MCF 10A (cell line): ENCODE results near the gene ANTKMT. TPM values are rescaled to one million over a fixed set of nuclear protein-coding genes. Genes with fewer than 3 reads are reported as not detected.

Source experiments
- BruUV-seq: library from RNA; stranded (reverse); fragments of 400-500 nt; replicated peaks from 2 replicates; lab custom pipeline; 2021; lab: Mats Ljungman, UMichigan
- CTCF ChIA-PET: fragments of 300-600 bp; sonication (Branson Sonifier 250); formaldehyde crosslinking; extraction: SDS; loops from one replicate; lab custom pipeline; 2021; ENCODE audit warnings: antibody characterized with exemption, inconsistent platforms; lab: Yijun Ruan, JAX
- POLR2A ChIA-PET: fragments of 300-600, 350-650 bp; sonication (Branson Sonifier 250); formaldehyde crosslinking; extraction: SDS; loops from one replicate; lab custom pipeline; 2020; ENCODE audit warnings: antibody characterized with exemption, inconsistent platforms; lab: Yijun Ruan, JAX
- DNase-seq: peaks from one replicate; pipeline ENCODE4 v3.0.0-alpha.2; 2018; ENCODE audit not compliant: unreplicated experiment
- H3K27ac Mint-ChIP-seq: one replicate; pipeline ENCODE4 v1.8.0; 2022; ENCODE audit warnings: mild to moderate bottlenecking, low read depth, mixed read lengths; ENCODE audit not compliant: unreplicated experiment
- H3K27me3 Mint-ChIP-seq: one replicate; pipeline ENCODE4 v1.8.0; 2022; ENCODE audit warnings: mixed read lengths; ENCODE audit not compliant: insufficient read depth, unreplicated experiment
- H3K36me3 Mint-ChIP-seq: one replicate; pipeline ENCODE4 v1.8.0; 2022; ENCODE audit warnings: mild to moderate bottlenecking, moderate library complexity, mixed read lengths; ENCODE audit not compliant: insufficient read depth, unreplicated experiment
- H3K4me1 Mint-ChIP-seq: one replicate; pipeline ENCODE4 v1.8.0; 2022; ENCODE audit warnings: mixed read lengths; ENCODE audit not compliant: insufficient read depth, unreplicated experiment
- H3K4me3 Mint-ChIP-seq: one replicate; pipeline ENCODE4 v1.8.0; 2022; ENCODE audit warnings: mild to moderate bottlenecking, moderate library complexity, mixed read lengths; ENCODE audit not compliant: unreplicated experiment
- H3K9me3 Mint-ChIP-seq: one replicate; pipeline ENCODE4 v1.8.0; 2022; ENCODE audit warnings: mixed read lengths; ENCODE audit not compliant: unreplicated experiment
- CTCF ChIP-seq: fragments of 200-600 bp; IDR thresholded peaks from one replicate; pipeline ENCODE4 v1.8.0; 2022; ENCODE audit warnings: antibody characterized with exemption, mild to moderate bottlenecking; ENCODE audit not compliant: unreplicated experiment
- intact Hi-C: fragments of 100-400 bp; cut with micrococcal nuclease; formaldehyde crosslinking; loops from 2 replicates; pipeline ENCODE4 v1.14.1; 2022
- total RNA-seq: library from RNA; stranded (reverse); gene quantifications from 2 replicates; pipeline ENCODE4 v1.2.3, GENCODE V29; 2022

The ANTKMT gene
- total RNA-seq, 1 experiment from 2014 or later, result 54.7 TPM

DNA sequence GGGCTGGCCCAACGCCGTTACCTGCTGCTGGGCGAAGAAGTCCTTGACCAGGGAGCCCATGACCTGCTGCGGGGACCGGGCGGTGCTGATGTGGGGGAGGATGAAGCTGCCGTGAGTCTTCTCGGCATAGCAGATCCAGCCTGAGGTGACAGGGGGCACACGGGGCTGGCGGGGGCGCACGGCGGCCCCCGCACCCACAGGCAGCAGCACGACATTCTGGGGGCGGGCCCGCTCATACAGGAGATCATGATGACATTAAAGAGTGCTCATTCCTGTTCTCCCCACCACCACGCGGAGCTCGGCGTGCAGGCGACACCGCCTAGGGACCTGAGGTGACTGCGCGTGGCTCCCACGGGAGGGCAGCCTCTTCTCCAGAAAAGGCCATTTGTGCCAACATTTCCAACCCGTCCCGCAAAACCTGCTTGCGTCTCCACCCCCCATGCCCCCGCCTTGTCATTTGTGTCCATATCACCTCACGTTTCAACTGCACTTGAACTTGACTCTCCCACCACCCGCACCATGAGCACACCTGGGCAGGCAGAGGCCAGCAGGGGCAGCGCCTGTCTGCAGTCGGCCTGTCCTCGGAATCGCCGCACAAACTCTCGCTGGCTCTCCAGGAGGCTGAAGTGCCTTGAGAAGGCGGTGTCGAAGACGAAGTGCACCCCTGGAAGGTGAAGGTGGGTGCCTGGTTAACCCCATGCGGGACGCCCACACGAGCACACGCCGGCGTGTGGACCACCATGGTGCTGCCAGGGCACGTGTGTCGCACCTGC, 13.4 kb downstream of the ANTKMT start:
- ChIA-PET POLR2A (interaction anchor here (4.1 kb wide), 1 partner anchor 13 kb away, joined by 25 read pairs; the partner anchor contains the start of gene ANTKMT), CTCF (interaction anchor here (1.0 kb wide), 1 partner anchor 8 kb away, joined by 3 read pairs; no protein-coding TSS in a partner anchor)
- no peak overlapping the region for H3K4me3 Mint-ChIP-seq
- H3K36me3 Mint-ChIP-seq, result peaks cover 56% of the 10 kb centered on the region
- intact Hi-C loops, result no loop called here
- no TSS peak for BruUV-seq
- peaks cover 6% of the 10 kb centered on the region for H3K4me1 Mint-ChIP-seq
- H3K27ac Mint-ChIP-seq, result no peak overlapping the region
- H3K27me3 Mint-ChIP-seq, result no peaks in the 10 kb centered on the region
- no peaks in the 10 kb centered on the region for H3K9me3 Mint-ChIP-seq
- DNase-seq, result no peak
- no peak for TF ChIP-seq CTCF

DNA sequence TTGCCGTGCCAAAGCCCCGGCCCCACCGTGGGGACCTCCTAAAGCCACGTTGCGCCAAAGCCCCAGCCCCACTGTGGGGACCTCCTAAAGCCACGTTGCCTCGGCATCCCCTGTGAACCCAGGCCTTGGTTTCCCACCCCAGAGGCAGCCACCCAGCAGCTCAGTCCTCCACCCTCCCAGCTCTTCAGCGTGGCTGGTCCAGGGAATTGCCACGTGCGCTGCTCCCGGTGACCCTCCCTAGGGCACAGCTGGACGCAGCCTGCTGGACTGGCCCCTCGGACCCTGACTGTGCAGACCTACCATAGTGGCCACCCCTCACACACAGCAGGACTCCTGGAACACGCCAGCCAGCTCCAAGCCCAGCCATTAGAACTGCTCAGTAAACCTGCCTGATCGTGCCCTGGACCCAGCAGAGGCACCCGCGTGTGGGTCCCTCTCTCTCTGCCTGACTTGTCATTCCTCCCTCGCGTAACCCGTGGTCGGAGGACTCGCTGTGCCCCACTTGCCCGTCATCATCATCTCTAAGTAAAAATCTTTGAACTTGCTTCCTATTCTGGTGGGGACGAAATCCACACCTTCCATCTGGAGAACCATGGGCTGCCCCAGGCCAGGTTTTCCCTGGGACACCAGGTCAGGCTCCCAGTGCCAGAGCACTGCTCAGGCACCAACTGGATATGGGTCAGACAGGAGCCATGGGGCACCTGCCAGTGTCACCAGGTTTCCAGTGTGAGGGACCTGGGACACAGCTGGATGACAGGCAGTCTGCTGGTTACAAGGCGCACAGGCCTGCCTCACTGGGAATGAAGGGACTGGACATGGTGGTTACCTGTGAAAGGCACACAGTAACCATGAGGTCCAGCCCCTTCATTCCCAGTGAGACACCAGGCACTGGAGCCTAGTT, 14.3 kb downstream of the ANTKMT start:
- POLR2A ChIA-PET, result interaction anchor here (1.2 to 4.1 kb wide), 3 partner anchors 9 to 46 kb away, joined by 4 to 31 read pairs (median 25); partner anchors contain the start of genes ANTKMT, CCDC78 and HAGHL
- H3K9me3 Mint-ChIP-seq, result no peaks in the 10 kb centered on the region
- TF ChIP-seq CTCF, result no peak
- intact Hi-C loops, result no loop called here
- H3K27me3 Mint-ChIP-seq, result no peaks in the 10 kb centered on the region
- H3K36me3 Mint-ChIP-seq, result peaks cover 52% of the 10 kb centered on the region
- H3K27ac Mint-ChIP-seq, result no peak overlapping the region
- no TSS peak for BruUV-seq
- H3K4me3 Mint-ChIP-seq, result no peak overlapping the region
- CTCF ChIA-PET, result interaction anchor here (0.6 kb wide), 2 partner anchors 19 to 41 kb away, joined by 3 read pairs; no protein-coding TSS in a partner anchor
- peaks cover 6% of the 10 kb centered on the region for H3K4me1 Mint-ChIP-seq
- no peak for DNase-seq

GRCh38 chr16:735982-736453, 15.1 kb downstream of the ANTKMT start:
- H3K4me3 Mint-ChIP-seq, result no peak overlapping the region
- no TSS peak for BruUV-seq
- TF ChIP-seq CTCF, result no peak
- peaks cover 46% of the 10 kb centered on the region for H3K36me3 Mint-ChIP-seq
- CTCF ChIA-PET, result interaction anchor here (0.6 to 0.8 kb wide), 2 partner anchors 20 to 309 kb away, joined by 3 read pairs; no protein-coding TSS in a partner anchor
- no peak overlapping the region for H3K27ac Mint-ChIP-seq
- POLR2A ChIA-PET, result interaction anchor here (1.2 to 4.1 kb wide), 3 partner anchors 9 to 45 kb away, joined by 4 to 31 read pairs (median 25); partner anchors contain the start of genes ANTKMT, CCDC78 and HAGHL
- no peaks in the 10 kb centered on the region for H3K9me3 Mint-ChIP-seq
- intact Hi-C loops, result no loop called here
- peaks cover 6% of the 10 kb centered on the region for H3K4me1 Mint-ChIP-seq
- H3K27me3 Mint-ChIP-seq, result no peaks in the 10 kb centered on the region
- DNase-seq, result no peak
